GM21825 (cell line): ENCODE results near the gene PDIA2.
A peak's percentile ranks its signal among the peaks of the same experiment; 100 is the strongest.
"Not testable (repeated sequence)": the region's sequence is repeated elsewhere in the genome, so short reads cannot be mapped to it uniquely, and the experiment has no call there.

Experiments
- ATAC-seq: cut with Tn5 transposase; IDR thresholded peaks from one replicate; pipeline ENCODE4 v1.9.1; 2021; ENCODE audit warnings: mild to moderate bottlenecking, moderate library complexity; ENCODE audit not compliant: unreplicated experiment

PDIA2 gene, protein sequence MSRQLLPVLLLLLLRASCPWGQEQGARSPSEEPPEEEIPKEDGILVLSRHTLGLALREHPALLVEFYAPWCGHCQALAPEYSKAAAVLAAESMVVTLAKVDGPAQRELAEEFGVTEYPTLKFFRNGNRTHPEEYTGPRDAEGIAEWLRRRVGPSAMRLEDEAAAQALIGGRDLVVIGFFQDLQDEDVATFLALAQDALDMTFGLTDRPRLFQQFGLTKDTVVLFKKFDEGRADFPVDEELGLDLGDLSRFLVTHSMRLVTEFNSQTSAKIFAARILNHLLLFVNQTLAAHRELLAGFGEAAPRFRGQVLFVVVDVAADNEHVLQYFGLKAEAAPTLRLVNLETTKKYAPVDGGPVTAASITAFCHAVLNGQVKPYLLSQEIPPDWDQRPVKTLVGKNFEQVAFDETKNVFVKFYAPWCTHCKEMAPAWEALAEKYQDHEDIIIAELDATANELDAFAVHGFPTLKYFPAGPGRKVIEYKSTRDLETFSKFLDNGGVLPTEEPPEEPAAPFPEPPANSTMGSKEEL

GRCh38 chr16:283033-283805 is at the start of gene PDIA2:
Gene PDIA2 (plus strand): TSS chr16:283164. CDS start chr16:283170, 6 bp downstream.
- no peak for ATAC-seq

DNA sequence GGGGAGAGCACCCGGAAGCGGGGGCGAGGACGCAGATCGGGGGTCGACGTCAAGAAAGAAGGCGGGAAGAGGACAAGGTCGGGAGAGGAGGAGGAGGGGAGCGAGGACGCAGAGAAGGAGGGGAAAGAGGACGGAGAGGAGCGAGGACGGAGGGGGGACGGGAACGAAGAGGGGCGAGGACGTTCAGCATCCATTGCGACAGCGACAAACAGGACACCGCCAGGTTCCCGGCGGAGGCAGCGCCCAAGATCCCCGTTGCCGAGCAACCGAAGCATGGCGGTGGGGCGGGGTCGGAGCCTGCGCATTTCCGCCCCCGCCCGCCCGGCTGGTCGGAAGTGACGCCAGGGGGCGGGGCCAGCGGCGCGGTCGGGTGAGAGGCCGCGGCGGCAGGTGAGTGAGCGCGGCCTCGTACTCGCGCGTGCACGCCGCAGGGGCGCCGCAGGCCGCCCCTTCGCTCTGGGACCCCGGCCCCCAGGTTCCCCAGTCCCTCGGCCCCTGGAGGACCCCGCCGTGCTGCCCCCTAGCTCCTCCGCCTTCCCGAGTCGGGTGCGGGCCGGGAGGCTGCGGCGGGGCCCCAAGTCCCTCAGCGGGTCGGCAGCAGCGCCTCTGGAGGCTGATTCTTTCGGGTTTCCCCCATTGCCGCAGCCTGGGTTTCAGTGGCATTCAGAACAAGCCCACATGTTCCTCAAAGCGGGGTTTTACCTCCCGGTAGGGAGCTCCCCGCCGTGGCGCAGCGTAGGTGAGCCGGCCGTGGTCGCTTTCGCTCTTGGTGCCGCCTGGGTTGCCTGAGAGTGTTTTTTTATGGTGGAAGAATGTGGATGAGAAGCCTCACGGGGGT is 48.3 kb upstream of the PDIA2 start, which contains the start of gene FAM234A:
FAM234A (plus strand) TSS at position 354 of the 838 bp plus-strand sequence. CDS start 19,593 bp downstream, outside the sequence.
- peak; percentile 80 for ATAC-seq

GRCh38 chr16:239948-240277 is 43.1 kb upstream of the PDIA2 start:
- no peak for ATAC-seq

DNA sequence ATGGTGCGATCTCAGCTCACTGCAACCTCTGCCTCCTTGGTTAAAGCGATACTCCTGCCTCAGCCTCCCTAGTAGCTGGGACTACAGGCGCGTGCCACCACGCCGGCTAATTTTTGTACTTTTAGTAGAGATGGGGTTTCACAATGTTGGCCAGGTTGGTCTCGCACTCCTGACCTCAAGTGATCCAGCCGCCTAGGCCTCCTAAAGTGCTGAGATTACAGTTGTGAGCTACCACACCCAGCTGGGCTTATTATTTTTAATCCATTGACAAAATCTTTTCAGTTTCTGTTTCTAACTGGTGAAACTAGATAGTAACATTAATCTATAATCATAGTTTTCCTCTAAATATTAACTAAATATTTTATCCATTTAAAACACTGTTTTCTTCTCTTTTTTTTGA is 42.4 kb upstream of the PDIA2 start:
- no peak for ATAC-seq

DNA sequence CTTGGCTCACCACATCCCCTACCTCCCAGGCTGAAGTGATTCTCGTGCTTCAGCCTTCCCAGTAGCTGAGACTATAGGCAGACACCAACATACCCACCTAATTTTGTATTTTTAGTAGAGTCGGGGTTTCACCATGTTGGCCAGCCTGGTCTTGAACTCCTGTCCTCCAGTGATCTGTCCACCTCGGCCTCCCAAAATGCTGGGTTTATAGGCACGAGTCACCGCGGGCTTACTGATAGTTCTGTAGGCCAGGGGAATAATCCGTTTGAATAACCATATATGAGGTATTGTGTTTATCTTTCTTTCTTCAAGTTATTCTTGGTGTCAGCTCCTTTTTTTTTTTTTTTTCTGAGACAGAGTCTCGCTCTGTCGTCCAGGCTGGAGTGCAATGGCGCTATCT is 40.7 kb upstream of the PDIA2 start:
- ATAC-seq, result no peak

GRCh38 chr16:243348-243747 is 39.6 kb upstream of the PDIA2 start:
- no peak for ATAC-seq

- no peak for ATAC-seq
Observed at GRCh38 chr16:245105-245504, 37.9 kb upstream of the PDIA2 start.

- no peak for ATAC-seq
Observed at GRCh38 chr16:247027-247426, 35.9 kb upstream of the PDIA2 start.

- ATAC-seq, result no peak
Observed at GRCh38 chr16:249431-249830, 33.5 kb upstream of the PDIA2 start.

DNA sequence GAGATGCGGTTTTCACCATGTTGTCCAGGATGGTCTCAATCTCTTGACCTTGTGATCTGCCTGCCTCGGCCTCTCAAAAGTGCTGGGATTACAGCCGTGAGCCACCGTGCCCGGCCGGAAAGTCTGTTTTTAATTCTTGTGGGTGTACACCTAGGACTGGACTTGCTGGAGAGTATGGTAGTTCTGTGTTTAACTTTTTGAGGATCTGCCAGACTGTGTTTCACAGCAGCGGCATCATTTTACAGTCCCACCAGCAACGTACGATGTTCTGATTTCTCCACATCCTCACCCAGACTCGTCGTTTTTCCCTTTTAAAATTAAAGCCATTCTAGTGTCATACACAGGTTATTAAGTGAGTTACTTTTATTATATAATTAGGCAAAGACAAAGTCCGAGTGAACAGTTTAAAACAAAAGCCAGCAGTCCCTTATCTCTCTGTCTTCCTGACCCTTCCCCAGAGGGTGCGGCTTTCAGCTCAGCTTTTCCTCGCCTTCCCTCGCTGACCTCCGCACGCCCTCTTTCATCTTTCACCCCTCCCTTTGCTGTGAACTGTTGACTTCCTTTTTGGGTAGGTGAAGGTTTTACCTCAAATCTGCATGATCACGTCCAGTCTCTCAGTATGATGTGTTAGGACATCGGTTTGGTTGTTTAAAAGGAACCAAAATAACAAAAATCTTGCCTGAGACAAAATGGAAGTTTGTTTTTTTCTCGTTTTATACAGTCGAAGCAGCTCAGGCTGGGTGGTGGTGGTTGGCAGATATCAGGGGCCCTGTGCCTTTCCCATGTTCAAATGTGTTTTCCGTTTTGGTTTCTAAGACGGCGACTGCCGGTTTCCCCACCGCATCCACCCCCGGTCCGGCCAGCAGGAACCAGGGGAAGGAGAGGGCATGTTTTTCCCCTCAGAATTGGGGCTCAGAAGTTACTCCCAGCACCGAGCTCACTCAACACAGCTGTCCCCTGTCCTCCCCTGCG is 30.3 kb upstream of the PDIA2 start:
- peak; percentile 55 for ATAC-seq

DNA sequence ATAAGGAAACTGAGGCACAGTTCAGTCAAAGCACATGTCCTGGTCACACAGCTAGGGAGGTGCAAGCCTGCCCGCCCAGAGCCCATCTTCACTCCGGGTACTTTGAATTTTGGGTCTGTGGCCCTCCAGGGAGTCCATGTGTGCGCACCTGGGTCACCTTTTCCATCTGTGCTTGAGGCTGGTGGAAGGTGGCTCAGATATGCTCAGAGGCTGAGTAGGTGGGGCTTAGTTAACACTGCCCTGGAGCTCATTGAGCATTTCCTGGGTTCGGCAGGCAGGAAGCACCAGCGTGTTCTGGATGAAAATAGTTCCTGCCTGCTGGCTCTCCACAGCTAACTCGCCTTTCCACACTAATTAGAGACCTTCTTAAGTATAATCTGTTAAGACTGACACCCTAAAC is 29.1 kb upstream of the PDIA2 start:
- ATAC-seq, result no peak

GRCh38 chr16:254461-254860 is 28.5 kb upstream of the PDIA2 start:
- no peak for ATAC-seq

DNA sequence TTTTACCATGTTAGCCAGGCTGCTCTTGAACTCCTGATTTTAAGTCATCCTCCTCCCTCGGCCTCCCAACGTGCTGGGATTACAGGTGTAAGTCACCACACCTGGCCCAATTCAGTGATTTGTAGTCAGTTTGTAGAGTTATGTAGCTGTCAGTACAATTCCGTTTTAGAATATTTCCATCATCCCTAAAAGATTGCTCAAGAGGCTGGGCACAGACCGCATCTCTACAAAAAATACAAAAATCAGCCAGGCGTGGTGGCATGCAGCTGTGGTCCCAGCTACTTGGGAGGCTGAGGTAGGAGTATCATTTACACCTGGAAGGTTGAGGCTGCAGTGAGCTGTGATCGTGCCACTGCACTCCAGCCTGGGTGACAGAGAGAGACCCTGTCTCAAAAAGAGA is 27.8 kb upstream of the PDIA2 start:
- ATAC-seq, result no peak

- not testable (repeated sequence) for ATAC-seq
Observed at GRCh38 chr16:258091-258490, 24.9 kb upstream of the PDIA2 start.

GRCh38 chr16:259226-259625 is 23.7 kb upstream of the PDIA2 start:
- no peak for ATAC-seq

GRCh38 chr16:259814-260253 is 23.1 kb upstream of the PDIA2 start:
- no peak for ATAC-seq

DNA sequence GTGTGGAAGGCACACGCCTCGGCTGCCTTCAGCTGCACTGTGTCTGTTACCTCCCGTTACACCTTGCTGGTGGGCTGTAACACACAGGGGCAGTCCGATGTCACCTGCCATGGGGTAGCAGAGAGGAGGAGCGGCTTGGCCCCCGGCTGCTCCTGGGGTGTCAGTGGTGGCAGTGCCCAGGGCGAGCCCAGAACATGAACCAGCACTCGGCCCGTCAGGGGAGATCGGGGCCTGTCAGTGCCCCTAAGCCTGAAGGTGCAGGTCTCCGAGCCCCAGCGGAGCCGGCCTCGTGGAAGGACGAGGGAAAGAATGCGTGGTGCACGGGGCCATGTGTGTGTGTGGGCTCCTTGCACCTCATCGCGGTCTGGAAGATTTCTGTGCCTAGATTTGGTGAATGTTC is 22.6 kb upstream of the PDIA2 start:
- no peak for ATAC-seq

GRCh38 chr16:261031-261691 is 21.8 kb upstream of the PDIA2 start:
- no peak for ATAC-seq

GRCh38 chr16:262121-262745 is 20.7 kb upstream of the PDIA2 start:
- ATAC-seq, result no peak
